ENCODE results near the gene TMEM59L. TPM values are rescaled to one million over a fixed set of nuclear protein-coding genes. Genes with fewer than 3 reads are reported as not detected.

Gene TMEM59L
- total and polyA plus RNA-seq, 10 of the 15 experiments (the other 5 are each of a cell fraction or from before 2014, with no cell fraction given), result 0.06 TPM; not detected in 9

- CTCF ChIA-PET, result interaction anchor here (0.6 to 1.3 kb wide), 2 partner anchors 28 to 137 kb away, joined by 3 read pairs; no protein-coding TSS in a partner anchor
- in situ Hi-C loops (cut with MboI), result no loop called here
Observed at GRCh38 chr19:18595475-18595874, 17.2 kb upstream of the TMEM59L start.

More at GRCh38 chr19:18595475-18595874, 17.2 kb upstream of the TMEM59L start:
- FAIRE-seq, result no peak
- BruUV-seq (replicated peaks), result no TSS peak
- ATAC-seq, result no peak
- no peaks in the 10 kb centered on the region for H3K9me3 ChIP-seq (replicated peaks; ENCODE audit: control insufficient read depth, insufficient read depth, low read length)
- H4K20me1 ChIP-seq (ENCODE audit: control insufficient read depth, insufficient read depth), result no peaks in the 10 kb centered on the region; the same call in 1 of the 2 replicates
- no peak overlapping the region for H3K4me3 ChIP-seq
- no peak overlapping the region for H3K27ac ChIP-seq (ENCODE audit: control insufficient read depth, insufficient read depth)
- DNase-seq (ENCODE audit: low read depth, low spot score), result no peak
- no peak for TF ChIP-seq EGR1 (IDR thresholded peaks at IDR 0.05; ENCODE audit: borderline replicate concordance in 1 of 2, low read depth in 2 of 2, low read length in 2 of 2)
- TF ChIP-seq ETV6 (conservative IDR thresholded peaks at IDR 0.05 in 1 of 2, IDR thresholded peaks at IDR 0.05 in 1 of 2; ENCODE audit: borderline replicate concordance in 1 of 2, low read depth in 1 of 2), result no peak
- TF ChIP-seq RELA (IDR thresholded peaks at IDR 0.05; ENCODE audit: borderline replicate concordance, partially characterized antibody), result no peak
- TF ChIP-seq ZNF384 (IDR thresholded peaks at IDR 0.05; ENCODE audit: borderline replicate concordance, low read depth, low read length), result no peak
- TF ChIP-seq BCLAF1 (IDR thresholded peaks at IDR 0.05), result no peak
- TF ChIP-seq CHD2 (IDR thresholded peaks at IDR 0.05; ENCODE audit: borderline replicate concordance, low read depth, low read length), result no peak
- TF ChIP-seq STAT3 (IDR thresholded peaks at IDR 0.05; ENCODE audit: low read depth, low read length), result no peak
- TF ChIP-seq ZBTB33 (IDR thresholded peaks at IDR 0.05), result no peak
- no peak for TF ChIP-seq CUX1 (IDR thresholded peaks at IDR 0.05; ENCODE audit: insufficient replicate concordance, low read depth, low read length)
- intact Hi-C loops (cut with micrococcal nuclease; ENCODE audit: unreplicated experiment), result loop anchor here (2.0 kb wide), 1 partner anchor 81 kb away; no protein-coding TSS in a partner anchor
- SMC1A ChIA-PET (ENCODE audit: uncharacterized antibody, unreplicated experiment), result no interaction called here
- H3K79me2 ChIP-seq (ENCODE audit: control insufficient read depth, insufficient read depth, low read length), result no peaks in the 10 kb centered on the region
- no peak overlapping the region for H2AFZ ChIP-seq (ENCODE audit: control insufficient read depth, low read depth, low read length)
- peaks cover 2% of the 10 kb centered on the region in 2 experiments; a peak in 1 of 4 replicates for H3K27me3 ChIP-seq (replicated peaks in 1 of 2; ENCODE audit: control insufficient read depth in 2 of 2, insufficient read depth in 2 of 2, low read length in 1 of 2)
- H3K36me3 ChIP-seq (ENCODE audit: control insufficient read depth in 2 of 2, insufficient read depth in 2 of 2, low read length in 1 of 2), result peaks cover 0 to 3% of the 10 kb centered on the region in 2 experiments; a peak in 1 of 4 replicates
- H3K4me1 ChIP-seq (ENCODE audit: control insufficient read depth, insufficient read depth, low read length), result peaks cover 9% of the 10 kb centered on the region
- POLR2A ChIA-PET, result no interaction called here
- H3K4me2 ChIP-seq (ENCODE audit: control insufficient read depth, insufficient read depth), result no peak overlapping the region
- RAD21 ChIA-PET (ENCODE audit: unreplicated experiment), result no interaction called here
- 67% methylated on average over 6 of the region's 6 CpGs for WGBS (ENCODE audit: insufficient coverage, insufficient replicate concordance, low lambda C conversion rate, missing lambda C conversion rate)
- H3K9ac ChIP-seq (ENCODE audit: control insufficient read depth, insufficient read depth, low read length), result no peak overlapping the region
